22Rv1 (cell line): ENCODE data around the gene ANXA11.

Source experiments
- CTCF ChIP-seq: fragments of 450-650 bp; IDR thresholded peaks from 2 replicates; pipeline ENCODE4 v1.5.1; 2017; ENCODE audit warnings: mild to moderate bottlenecking
- ZFX ChIP-seq: fragments of 450-650 bp; IDR thresholded peaks from 2 replicates; pipeline ENCODE4 v1.6.1; 2017; ENCODE audit warnings: antibody characterized with exemption, borderline replicate concordance

- TF ChIP-seq CTCF (no peak), ZFX (no peak)
Measured at GRCh38 chr10:80207768-80208370, 2.5 kb upstream of the ANXA11 start.
